Measurements from ENCODE around the gene HDAC4.

Gene HDAC4

GRCh38 chr2:239407112-239407511 lies 6.3 kb upstream of the HDAC4 start:
- TF ChIP-seq FOXM1 (IDR thresholded peaks at IDR 0.05; ENCODE audit: borderline replicate concordance, low read depth) (no peak), TAF1 (IDR thresholded peaks at IDR 0.05; ENCODE audit: low read depth) (no peak), EP300 (IDR thresholded peaks at IDR 0.05; ENCODE audit: borderline replicate concordance) (no peak), RAD21 (IDR thresholded peaks at IDR 0.05; ENCODE audit: low read depth) (no peak), MAX (IDR thresholded peaks at IDR 0.05) (no peak), YY1 (IDR thresholded peaks at IDR 0.05; ENCODE audit: low read depth) (no peak), NFIC (IDR thresholded peaks at IDR 0.05) (no peak), CEBPB (IDR thresholded peaks at IDR 0.05) (no peak), TCF12 (IDR thresholded peaks at IDR 0.05; ENCODE audit: low read depth) (no peak), USF1 (IDR thresholded peaks at IDR 0.05) (no peak), ZBTB7A (IDR thresholded peaks at IDR 0.05; ENCODE audit: low read depth) (no peak), EGR1 (IDR thresholded peaks at IDR 0.05) (no peak)
- TF ChIP-seq, protein P1, sequence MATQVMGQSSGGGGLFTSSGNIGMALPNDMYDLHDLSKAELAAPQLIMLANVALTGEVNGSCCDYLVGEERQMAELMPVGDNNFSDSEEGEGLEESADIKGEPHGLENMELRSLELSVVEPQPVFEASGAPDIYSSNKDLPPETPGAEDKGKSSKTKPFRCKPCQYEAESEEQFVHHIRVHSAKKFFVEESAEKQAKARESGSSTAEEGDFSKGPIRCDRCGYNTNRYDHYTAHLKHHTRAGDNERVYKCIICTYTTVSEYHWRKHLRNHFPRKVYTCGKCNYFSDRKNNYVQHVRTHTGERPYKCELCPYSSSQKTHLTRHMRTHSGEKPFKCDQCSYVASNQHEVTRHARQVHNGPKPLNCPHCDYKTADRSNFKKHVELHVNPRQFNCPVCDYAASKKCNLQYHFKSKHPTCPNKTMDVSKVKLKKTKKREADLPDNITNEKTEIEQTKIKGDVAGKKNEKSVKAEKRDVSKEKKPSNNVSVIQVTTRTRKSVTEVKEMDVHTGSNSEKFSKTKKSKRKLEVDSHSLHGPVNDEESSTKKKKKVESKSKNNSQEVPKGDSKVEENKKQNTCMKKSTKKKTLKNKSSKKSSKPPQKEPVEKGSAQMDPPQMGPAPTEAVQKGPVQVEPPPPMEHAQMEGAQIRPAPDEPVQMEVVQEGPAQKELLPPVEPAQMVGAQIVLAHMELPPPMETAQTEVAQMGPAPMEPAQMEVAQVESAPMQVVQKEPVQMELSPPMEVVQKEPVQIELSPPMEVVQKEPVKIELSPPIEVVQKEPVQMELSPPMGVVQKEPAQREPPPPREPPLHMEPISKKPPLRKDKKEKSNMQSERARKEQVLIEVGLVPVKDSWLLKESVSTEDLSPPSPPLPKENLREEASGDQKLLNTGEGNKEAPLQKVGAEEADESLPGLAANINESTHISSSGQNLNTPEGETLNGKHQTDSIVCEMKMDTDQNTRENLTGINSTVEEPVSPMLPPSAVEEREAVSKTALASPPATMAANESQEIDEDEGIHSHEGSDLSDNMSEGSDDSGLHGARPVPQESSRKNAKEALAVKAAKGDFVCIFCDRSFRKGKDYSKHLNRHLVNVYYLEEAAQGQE (IDR thresholded peaks at IDR 0.05; ENCODE audit: low read depth) = no peak

DNA sequence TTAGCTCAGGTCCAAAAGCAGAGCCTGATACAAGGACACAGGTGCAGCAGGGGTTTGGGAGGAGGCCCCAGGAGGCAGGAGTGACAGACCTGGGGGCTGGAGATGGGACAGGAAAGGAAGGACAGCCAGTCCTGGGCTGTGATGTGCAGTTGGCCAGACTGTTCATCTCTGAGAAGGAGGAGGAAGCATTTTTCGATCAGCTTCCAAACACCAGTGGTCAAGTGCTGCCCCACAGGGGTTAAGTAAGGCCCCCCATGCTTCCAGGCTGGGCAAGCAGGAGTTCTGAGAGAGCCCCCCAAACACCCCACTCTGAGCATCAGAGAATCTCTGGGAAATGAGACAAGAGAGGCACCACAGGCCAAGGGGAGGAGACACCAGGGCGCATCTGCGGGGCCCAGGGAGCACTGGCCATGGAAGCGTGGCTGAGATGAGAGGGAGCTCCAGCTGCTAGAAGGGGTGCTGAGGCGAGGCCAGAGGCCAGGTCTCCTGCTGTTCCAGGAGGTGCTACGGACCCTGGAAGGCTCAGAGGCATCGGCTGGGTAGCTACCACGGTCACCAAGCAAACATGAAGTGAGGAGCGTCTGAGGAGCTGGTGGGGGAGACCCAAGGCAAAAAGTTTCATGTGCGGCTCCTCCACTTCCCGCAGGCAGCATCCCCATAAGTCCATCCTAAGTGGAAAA lies 5.6 kb upstream of the HDAC4 start:
- TF ChIP-seq EP300 (IDR thresholded peaks at IDR 0.05; ENCODE audit: borderline replicate concordance) = no peak
- no peak for TF ChIP-seq CREB1 (IDR thresholded peaks at IDR 0.05; ENCODE audit: low read depth)

DNA sequence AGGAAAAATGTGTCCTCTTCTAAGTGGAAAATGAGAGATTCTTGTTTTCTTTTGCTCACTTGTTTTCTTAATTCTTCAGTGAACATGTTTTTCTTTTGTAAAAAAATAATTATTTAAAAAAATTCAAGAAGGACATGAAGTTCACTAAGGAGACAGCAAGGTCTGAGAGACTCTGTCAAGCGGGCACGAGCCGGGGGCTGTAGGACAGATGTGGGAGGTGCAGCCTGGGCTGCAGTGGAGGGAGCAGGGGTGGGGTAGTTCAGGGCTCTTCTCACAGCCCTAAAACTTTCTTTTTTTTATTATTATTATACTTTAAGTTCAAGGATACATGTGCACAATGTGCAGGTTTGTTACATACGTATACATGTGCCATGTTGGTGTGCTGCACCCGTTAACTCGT lies 4.3 kb upstream of the HDAC4 start:
- TF ChIP-seq CEBPB (IDR thresholded peaks at IDR 0.05) (no peak), TAF1 (IDR thresholded peaks at IDR 0.05; ENCODE audit: low read depth) (no peak), CREB1 (IDR thresholded peaks at IDR 0.05; ENCODE audit: low read depth) (no peak), TCF12 (IDR thresholded peaks at IDR 0.05; ENCODE audit: low read depth) (no peak), YY1 (IDR thresholded peaks at IDR 0.05; ENCODE audit: low read depth) (no peak), EP300 (IDR thresholded peaks at IDR 0.05; ENCODE audit: borderline replicate concordance) (no peak), EGR1 (IDR thresholded peaks at IDR 0.05) (no peak), NFIC (IDR thresholded peaks at IDR 0.05) (no peak), TEAD4 (IDR thresholded peaks at IDR 0.05) (no peak), ZBTB7A (IDR thresholded peaks at IDR 0.05; ENCODE audit: low read depth) (no peak), FOXM1 (IDR thresholded peaks at IDR 0.05; ENCODE audit: borderline replicate concordance, low read depth) (no peak), RAD21 (IDR thresholded peaks at IDR 0.05; ENCODE audit: low read depth) (no peak), MAX (IDR thresholded peaks at IDR 0.05) (no peak)
- TF ChIP-seq, protein P1 (IDR thresholded peaks at IDR 0.05; ENCODE audit: low read depth) = no peak

- TF ChIP-seq USF1 (IDR thresholded peaks at IDR 0.05) = no peak
- TF ChIP-seq NFIC (IDR thresholded peaks at IDR 0.05) = no peak
- TF ChIP-seq, protein P1 (IDR thresholded peaks at IDR 0.05; ENCODE audit: low read depth) = no peak
- no peak for TF ChIP-seq YY1 (IDR thresholded peaks at IDR 0.05; ENCODE audit: low read depth)
- TF ChIP-seq TCF12 (IDR thresholded peaks at IDR 0.05; ENCODE audit: low read depth) = no peak
- no peak for TF ChIP-seq CREB1 (IDR thresholded peaks at IDR 0.05; ENCODE audit: low read depth)
- TF ChIP-seq EGR1 (IDR thresholded peaks at IDR 0.05) = no peak
- TF ChIP-seq TEAD4 (IDR thresholded peaks at IDR 0.05) = no peak
Observed at GRCh38 chr2:239402666-239403065, 1.8 kb upstream of the HDAC4 start.

DNA sequence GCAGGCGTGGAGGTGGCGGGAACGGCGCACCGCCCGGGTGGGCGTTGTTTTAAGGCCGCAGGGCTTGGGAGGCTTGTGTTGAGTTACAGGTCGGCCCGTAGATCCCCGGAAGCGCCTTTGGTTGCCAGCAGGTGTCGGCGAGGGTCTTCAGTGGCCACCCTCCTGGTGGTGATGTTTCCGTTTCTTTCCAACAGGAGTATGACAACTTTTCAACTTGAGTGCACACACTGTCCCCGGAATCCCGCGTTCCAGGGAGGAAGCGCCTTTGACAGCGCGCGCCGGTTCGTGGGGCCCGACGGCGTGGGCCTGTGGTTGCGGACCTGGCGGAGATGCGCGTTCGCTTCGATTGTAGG lies 1.0 kb upstream of the HDAC4 start:
- TF ChIP-seq FOXM1 (IDR thresholded peaks at IDR 0.05; ENCODE audit: borderline replicate concordance, low read depth) (no peak), USF1 (IDR thresholded peaks at IDR 0.05) (no peak), CEBPB (IDR thresholded peaks at IDR 0.05) (no peak), TEAD4 (IDR thresholded peaks at IDR 0.05) (no peak), CREB1 (IDR thresholded peaks at IDR 0.05; ENCODE audit: low read depth) (no peak), TCF12 (IDR thresholded peaks at IDR 0.05; ENCODE audit: low read depth) (no peak), ZBTB7A (IDR thresholded peaks at IDR 0.05; ENCODE audit: low read depth) (no peak), TAF1 (IDR thresholded peaks at IDR 0.05; ENCODE audit: low read depth) (no peak)
- TF ChIP-seq, protein P1 (IDR thresholded peaks at IDR 0.05; ENCODE audit: low read depth) = no peak

Measured in Ishikawa (cell line).